Measurements from ENCODE around the gene TIMM44. TPM values are rescaled to one million over a fixed set of nuclear protein-coding genes. Genes with fewer than 3 reads are reported as not detected.

The TIMM44 gene
- polyA plus RNA-seq, 3 donors = 9.5 to 33.2 (median 10.4) TPM

- Histone ChIP-seq H3K4me3 (replicated peaks in 1 of 3; ENCODE audit: low read depth in 2 of 3, low read length in 3 of 3) (no peak overlapping the region), H3K4me2 (replicated peaks; ENCODE audit: extremely low read depth, low read length, poor library complexity, severe bottlenecking) (peak overlapping the region; percentile 22), H3K4me1 (ENCODE audit: control insufficient read depth in 1 of 2, insufficient read depth in 2 of 2, low read length in 2 of 2) (peaks cover 2 to 7% of the 10 kb centered on the region in 2 donors), H3K9ac (ENCODE audit: insufficient read depth, low read length, poor library complexity, severe bottlenecking) (no peak overlapping the region), H3K79me2 (ENCODE audit: insufficient read depth, low read length) (no peaks in the 10 kb centered on the region), H3K27me3 (ENCODE audit: control insufficient read depth in 2 of 2, insufficient read depth in 2 of 2, low read length in 2 of 2) (peaks cover 8 to 28% of the 10 kb centered on the region in 2 donors), H3K27ac (ENCODE audit: low read depth in 1 of 2, low read length in 2 of 2) (no peak overlapping the region), H2AFZ (ENCODE audit: insufficient read depth, low read depth, low read length, poor library complexity, severe bottlenecking) (peak overlapping the region; percentile 53), H4K20me1 (ENCODE audit: insufficient read depth, low read length) (no peaks in the 10 kb centered on the region), H3K36me3 (replicated peaks in 1 of 2; ENCODE audit: control insufficient read depth in 1 of 2, insufficient read depth in 2 of 2, low read length in 2 of 2) (no peaks in the 10 kb centered on the region), H3K9me3 (replicated peaks in 1 of 2; ENCODE audit: control insufficient read depth in 1 of 2, insufficient read depth in 1 of 2, low read length in 2 of 2) (no peaks in the 10 kb centered on the region)
- Mint-ChIP-seq H3K4me3 (peak overlapping the region in 1 of 2 donors; percentile 59), H3K9me3 (peaks cover 0 to 10% (median 0%) of the 10 kb centered on the region in 7 donors), H3K27me3 (ENCODE audit: low read depth in 3 of 3) (peaks cover 43 to 70% (median 62%) of the 10 kb centered on the region in 3 donors), H3K27ac (no peak overlapping the region), H3K36me3 (peaks cover 0 to 3% of the 10 kb centered on the region in 2 donors), H3K4me1 (peaks cover 7% of the 10 kb centered on the region)
- TF ChIP-seq CTCF (IDR thresholded peaks at IDR 0.05) = no peak
- 85% methylated on average over 8 of the region's 8 CpGs for WGBS (ENCODE audit: insufficient coverage)
- intact Hi-C loops (cut with micrococcal nuclease) = no loop called here
- no peak for DNase-seq
Observed at GRCh38 chr19:7888826-7889217, 54.6 kb downstream of the TIMM44 start.

DNA sequence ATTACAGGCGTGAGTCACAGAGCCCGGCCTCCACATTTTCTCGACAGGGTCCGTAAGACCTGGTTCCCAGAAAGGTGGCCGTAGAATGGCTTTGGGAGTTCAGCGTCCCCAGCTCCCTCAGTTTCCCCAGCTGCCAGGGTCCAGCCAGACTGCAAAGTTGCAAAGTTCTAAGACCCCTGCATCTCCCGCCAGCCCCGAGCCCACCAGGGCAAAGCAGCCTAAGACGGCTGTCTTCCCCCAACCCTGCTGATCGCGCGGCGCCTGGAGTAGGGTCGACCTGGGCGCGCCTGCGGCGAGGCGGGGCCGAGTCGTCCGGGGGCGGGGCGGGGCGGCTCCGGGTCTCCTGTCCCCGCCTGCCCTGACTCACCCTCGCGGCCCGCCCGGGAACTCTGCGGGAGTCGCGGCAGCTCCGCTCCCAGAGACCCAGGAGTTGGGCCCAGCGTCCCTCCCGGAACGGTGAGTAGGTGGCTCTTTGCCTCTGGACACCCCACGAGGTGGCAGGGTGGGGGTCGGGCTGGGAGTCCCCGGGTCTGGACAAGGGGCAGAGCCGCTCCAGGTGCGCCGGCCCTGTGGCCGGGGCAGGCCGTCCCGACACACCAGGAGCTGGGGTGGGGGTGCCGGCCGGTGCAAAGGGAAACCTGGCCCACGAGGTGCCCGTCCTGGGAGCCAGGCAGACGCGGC, 55.2 kb downstream of the TIMM44 start, which contains the start of gene LRRC8E:
LRRC8E (plus strand) TSS at position 366 of the 681 bp plus-strand sequence. CDS start 7,094 bp downstream, outside the sequence.
- Mint-ChIP-seq H3K27ac (peak within 1 kb of the TSS in 1 of 7 donors; percentile 50), H3K36me3 (peaks cover 0 to 3% of the 10 kb centered on the region in 2 donors), H3K9me3 (peaks cover 0 to 10% (median 0%) of the 10 kb centered on the region in 7 donors), H3K4me1 (peaks cover 7% of the 10 kb centered on the region), H3K27me3 (ENCODE audit: low read depth in 3 of 3) (peaks cover 43 to 64% (median 60%) of the 10 kb centered on the region in 3 donors), H3K4me3 (peak within 1 kb of the TSS in 1 of 2 donors; percentile 81)
- Histone ChIP-seq H3K27me3 (ENCODE audit: control insufficient read depth in 2 of 2, insufficient read depth in 2 of 2, low read length in 2 of 2) (peaks cover 8 to 26% of the 10 kb centered on the region in 2 donors), H3K9me3 (replicated peaks in 1 of 2; ENCODE audit: control insufficient read depth in 1 of 2, insufficient read depth in 1 of 2, low read length in 2 of 2) (no peaks in the 10 kb centered on the region), H3K27ac (ENCODE audit: low read depth in 1 of 2, low read length in 2 of 2) (no peak within 1 kb of the TSS), H4K20me1 (ENCODE audit: insufficient read depth, low read length) (no peaks in the 10 kb centered on the region), H3K4me3 (replicated peaks in 1 of 3; ENCODE audit: low read depth in 2 of 3, low read length in 3 of 3) (peak within 1 kb of the TSS in 1 of 3 experiments; percentile 16), H3K36me3 (replicated peaks in 1 of 2; ENCODE audit: control insufficient read depth in 1 of 2, insufficient read depth in 2 of 2, low read length in 2 of 2) (no peaks in the 10 kb centered on the region), H3K79me2 (ENCODE audit: insufficient read depth, low read length) (no peaks in the 10 kb centered on the region), H3K9ac (ENCODE audit: insufficient read depth, low read length, poor library complexity, severe bottlenecking) (no peak within 1 kb of the TSS), H3K4me2 (replicated peaks; ENCODE audit: extremely low read depth, low read length, poor library complexity, severe bottlenecking) (peak within 1 kb of the TSS; percentile 22), H3K4me1 (ENCODE audit: control insufficient read depth in 1 of 2, insufficient read depth in 2 of 2, low read length in 2 of 2) (peaks cover 2 to 7% of the 10 kb centered on the region in 2 donors), H2AFZ (ENCODE audit: insufficient read depth, low read depth, low read length, poor library complexity, severe bottlenecking) (peak within 1 kb of the TSS; percentile 53)
- 12% methylated on average over 53 of the region's 53 CpGs for WGBS (ENCODE audit: insufficient coverage)
- TF ChIP-seq CTCF (IDR thresholded peaks at IDR 0.05) = no peak
- intact Hi-C loops (cut with micrococcal nuclease) = no loop called here
- DNase-seq = peak in 2 of 3 donors; percentile 16 to 54

Measured in CD14-positive monocyte (primary cell).